ENCODE data around the gene RFC1. TPM values are rescaled to one million over a fixed set of nuclear protein-coding genes. Genes with fewer than 3 reads are reported as not detected.
A peak's percentile ranks its signal among the peaks of the same experiment; 100 is the strongest.
"Not testable (repeated sequence)": the region's sequence is repeated elsewhere in the genome, so short reads cannot be mapped to it uniquely, and the experiment has no call there.

The RFC1 gene
- total and polyA plus RNA-seq, 2 experiments from 2014 or later, result 26.0 to 44.0 TPM

GRCh38 chr4:39410415-39410814 is 44.3 kb upstream of the RFC1 start:
- Histone ChIP-seq H3K9me2 (replicated peaks; ENCODE audit: insufficient read depth) (no peaks in the 10 kb centered on the region), H3K79me2 (no peaks in the 10 kb centered on the region), H4K20me1 (ENCODE audit: insufficient read depth, poor library complexity, severe bottlenecking) (no peaks in the 10 kb centered on the region), H3K27ac (no peak overlapping the region), H3K4me2 (peak overlapping the region; percentile 19), H3K27me3 (no peaks in the 10 kb centered on the region), H2AFZ (no peak overlapping the region), H3K4me3 (no peak overlapping the region), H3K4me1 (ENCODE audit: insufficient read depth) (peaks cover 5% of the 10 kb centered on the region), H3K36me3 (replicated peaks; ENCODE audit: insufficient read depth, low read depth) (no peaks in the 10 kb centered on the region), H3K9me3 (ENCODE audit: low read depth) (no peaks in the 10 kb centered on the region)
- WGBS (ENCODE audit: low lambda C conversion rate, missing lambda C conversion rate), result 60% methylated on average over 5 of the region's 5 CpGs
- no peak for DNase-seq (ENCODE audit: low spot score)
- TF ChIP-seq EZH2phosphoT487 (IDR thresholded peaks at IDR 0.05; ENCODE audit: low read depth, severe bottlenecking, unreplicated experiment) (no peak), EZH2 (IDR thresholded peaks at IDR 0.05; ENCODE audit: borderline replicate concordance) (no peak), CTCF (IDR thresholded peaks at IDR 0.05; ENCODE audit: poor library complexity) (no peak)

DNA sequence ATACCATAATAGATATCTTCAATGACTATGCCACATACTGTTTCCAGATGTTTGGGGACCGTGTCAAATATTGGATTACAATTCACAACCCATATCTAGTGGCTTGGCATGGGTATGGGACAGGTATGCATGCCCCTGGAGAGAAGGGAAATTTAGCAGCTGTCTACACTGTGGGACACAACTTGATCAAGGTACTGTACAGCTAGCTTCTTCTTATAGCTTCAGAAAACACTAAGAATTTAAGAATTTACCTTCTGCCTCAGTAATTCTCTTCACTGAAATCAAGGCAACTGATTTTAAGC is 41.4 kb upstream of the RFC1 start:
- H3K36me3 ChIP-seq (replicated peaks; ENCODE audit: insufficient read depth, low read depth), result no peaks in the 10 kb centered on the region
- DNase-seq (ENCODE audit: low spot score), result no peak
- 41% methylated on average over 1 of the region's 1 CpG for whole genome bisulfite sequencing (ENCODE audit: low lambda C conversion rate, missing lambda C conversion rate)
- H3K4me3 ChIP-seq, result no peak overlapping the region
- H3K79me2 ChIP-seq, result no peaks in the 10 kb centered on the region
- H3K9me3 ChIP-seq (ENCODE audit: low read depth), result no peaks in the 10 kb centered on the region
- H3K9me2 ChIP-seq (replicated peaks; ENCODE audit: insufficient read depth), result no peaks in the 10 kb centered on the region
- no peaks in the 10 kb centered on the region for H3K27me3 ChIP-seq
- peak overlapping the region; percentile 63 for H3K4me2 ChIP-seq
- H3K27ac ChIP-seq, result peak overlapping the region; percentile 1
- no peak overlapping the region for H2AFZ ChIP-seq
- TF ChIP-seq EZH2 (IDR thresholded peaks at IDR 0.05; ENCODE audit: borderline replicate concordance) (no peak), CTCF (IDR thresholded peaks at IDR 0.05; ENCODE audit: poor library complexity) (no peak), EZH2phosphoT487 (IDR thresholded peaks at IDR 0.05; ENCODE audit: low read depth, severe bottlenecking, unreplicated experiment) (no peak)
- H3K4me1 ChIP-seq (ENCODE audit: insufficient read depth), result no peaks in the 10 kb centered on the region
- H4K20me1 ChIP-seq (ENCODE audit: insufficient read depth, poor library complexity, severe bottlenecking), result no peaks in the 10 kb centered on the region

DNA sequence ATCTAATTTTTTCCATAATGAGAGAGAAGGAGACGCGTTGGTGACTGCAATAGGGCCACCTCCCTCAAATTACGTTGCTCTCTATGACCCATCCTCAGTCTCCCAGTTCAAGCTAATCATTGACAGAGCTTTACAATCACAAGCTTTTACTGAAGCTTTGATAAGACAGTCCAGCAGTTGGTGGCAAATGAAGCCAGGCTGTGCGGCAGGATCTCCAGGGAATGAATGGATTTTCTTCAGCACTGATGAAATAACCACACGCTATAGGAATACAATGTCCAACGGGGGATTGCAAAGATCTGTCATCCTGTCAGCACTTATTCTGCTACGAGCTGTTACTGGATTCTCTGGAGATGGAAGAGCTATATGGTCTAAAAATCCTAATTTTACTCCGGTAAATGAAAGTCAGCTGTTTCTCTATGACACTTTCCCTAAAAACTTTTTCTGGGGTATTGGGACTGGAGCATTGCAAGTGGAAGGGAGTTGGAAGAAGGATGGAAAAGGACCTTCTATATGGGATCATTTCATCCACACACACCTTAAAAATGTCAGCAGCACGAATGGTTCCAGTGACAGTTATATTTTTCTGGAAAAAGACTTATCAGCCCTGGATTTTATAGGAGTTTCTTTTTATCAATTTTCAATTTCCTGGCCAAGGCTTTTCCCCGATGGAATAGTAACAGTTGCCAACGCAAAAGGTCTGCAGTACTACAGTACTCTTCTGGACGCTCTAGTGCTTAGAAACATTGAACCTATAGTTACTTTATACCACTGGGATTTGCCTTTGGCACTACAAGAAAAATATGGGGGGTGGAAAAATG is 40.8 kb upstream of the RFC1 start, which contains the start of gene KLB:
KLB (plus strand) TSS at position 168 of the 821 bp plus-strand sequence; CDS start at position 188, 20 bp downstream.
- WGBS (ENCODE audit: low lambda C conversion rate, missing lambda C conversion rate), result 27% methylated on average over 12 of the region's 12 CpGs
- no peak within 1 kb of the TSS for H3K4me3 ChIP-seq
- no peaks in the 10 kb centered on the region for H3K36me3 ChIP-seq (replicated peaks; ENCODE audit: insufficient read depth, low read depth)
- H3K27me3 ChIP-seq, result no peaks in the 10 kb centered on the region
- H3K9me3 ChIP-seq (ENCODE audit: low read depth), result no peaks in the 10 kb centered on the region
- no peak within 1 kb of the TSS for H2AFZ ChIP-seq
- peak; percentile 78 for DNase-seq (ENCODE audit: low spot score)
- H3K79me2 ChIP-seq, result no peaks in the 10 kb centered on the region
- TF ChIP-seq EZH2phosphoT487 (IDR thresholded peaks at IDR 0.05; ENCODE audit: low read depth, severe bottlenecking, unreplicated experiment) (no peak), CTCF (IDR thresholded peaks at IDR 0.05; ENCODE audit: poor library complexity) (no peak), EZH2 (IDR thresholded peaks at IDR 0.05; ENCODE audit: borderline replicate concordance) (no peak)
- H3K9me2 ChIP-seq (replicated peaks; ENCODE audit: insufficient read depth), result no peaks in the 10 kb centered on the region
- H3K4me1 ChIP-seq (ENCODE audit: insufficient read depth), result no peaks in the 10 kb centered on the region
- no peaks in the 10 kb centered on the region for H4K20me1 ChIP-seq (ENCODE audit: insufficient read depth, poor library complexity, severe bottlenecking)
- peak within 1 kb of the TSS; percentile 1 for H3K27ac ChIP-seq
- peak within 1 kb of the TSS; percentile 63 for H3K4me2 ChIP-seq

- H3K9me2 ChIP-seq (replicated peaks; ENCODE audit: insufficient read depth); H4K20me1 ChIP-seq (ENCODE audit: insufficient read depth, poor library complexity, severe bottlenecking); H3K79me2 ChIP-seq; DNase-seq (ENCODE audit: low spot score); H3K27me3 ChIP-seq; H3K4me2 ChIP-seq; H3K36me3 ChIP-seq (replicated peaks; ENCODE audit: insufficient read depth, low read depth); H3K4me3 ChIP-seq; H3K9me3 ChIP-seq (ENCODE audit: low read depth); H3K4me1 ChIP-seq (ENCODE audit: insufficient read depth); H3K27ac ChIP-seq; H2AFZ ChIP-seq: not testable (repeated sequence)
- WGBS (ENCODE audit: low lambda C conversion rate, missing lambda C conversion rate), result 71% methylated on average over 6 of the region's 6 CpGs
Observed at GRCh38 chr4:39401640-39402039, 35.5 kb upstream of the RFC1 start.
